Daoy (cell line): ENCODE results near the gene ARSD. TPM values are rescaled to one million over a fixed set of nuclear protein-coding genes. Genes with fewer than 3 reads are reported as not detected.

Experiments used
- total RNA-seq: library from RNA; depleted of rRNA; stranded (reverse); fragments of >200 nt; shearing (Covaris generic); gene quantifications from 2 replicates; pipeline ENCODE4 v1.2.3, GENCODE V29; 2014; rRNA removed

ARSD gene
- total RNA-seq, 1 experiment from 2014 or later, result 7.6 TPM

Other genes with a start within 250 kb of the ARSD start
- 74.0 and 88.6 TPM in 2 replicates for gene CD99, start 238.0 kb downstream of the ARSD start, total RNA-seq
- not detected in 2 replicates for gene XG, start 177.3 kb downstream of the ARSD start, total RNA-seq
- gene GYG2, start 100.4 kb downstream of the ARSD start, total RNA-seq, result 1.0 TPM in 1 of 2 replicates, not detected in the other
- not detected in 2 replicates for gene ARSH, start 77.2 kb upstream of the ARSD start, total RNA-seq
- gene ARSF, start 112.1 kb upstream of the ARSD start, total RNA-seq, result not detected in 2 replicates